Measurements from ENCODE around the gene NHEJ1. TPM values are rescaled to one million over a fixed set of nuclear protein-coding genes. Genes with fewer than 3 reads are reported as not detected.

NHEJ1 gene
- total RNA-seq, 2 experiments from 2014 or later, result 7.2 to 8.5 TPM

- Mint-ChIP-seq H3K4me3 (peak overlapping the region; percentile 91), H3K9me3 (no peaks in the 10 kb centered on the region), H3K4me1 (ENCODE audit: low read depth) (peaks cover 71% of the 10 kb centered on the region), H3K27me3 (no peaks in the 10 kb centered on the region), H3K36me3 (ENCODE audit: low read depth) (peaks cover 79% of the 10 kb centered on the region), H3K27ac (peak overlapping the region; percentile 91)
- CTCF ChIA-PET, result interaction anchor here (0.9 to 2.0 kb wide), 3 partner anchors 27 to 115 kb away, joined by 3 to 6 read pairs (median 3); partner anchors contain the start of gene ZFAND2B
- TF ChIP-seq, protein P1, sequence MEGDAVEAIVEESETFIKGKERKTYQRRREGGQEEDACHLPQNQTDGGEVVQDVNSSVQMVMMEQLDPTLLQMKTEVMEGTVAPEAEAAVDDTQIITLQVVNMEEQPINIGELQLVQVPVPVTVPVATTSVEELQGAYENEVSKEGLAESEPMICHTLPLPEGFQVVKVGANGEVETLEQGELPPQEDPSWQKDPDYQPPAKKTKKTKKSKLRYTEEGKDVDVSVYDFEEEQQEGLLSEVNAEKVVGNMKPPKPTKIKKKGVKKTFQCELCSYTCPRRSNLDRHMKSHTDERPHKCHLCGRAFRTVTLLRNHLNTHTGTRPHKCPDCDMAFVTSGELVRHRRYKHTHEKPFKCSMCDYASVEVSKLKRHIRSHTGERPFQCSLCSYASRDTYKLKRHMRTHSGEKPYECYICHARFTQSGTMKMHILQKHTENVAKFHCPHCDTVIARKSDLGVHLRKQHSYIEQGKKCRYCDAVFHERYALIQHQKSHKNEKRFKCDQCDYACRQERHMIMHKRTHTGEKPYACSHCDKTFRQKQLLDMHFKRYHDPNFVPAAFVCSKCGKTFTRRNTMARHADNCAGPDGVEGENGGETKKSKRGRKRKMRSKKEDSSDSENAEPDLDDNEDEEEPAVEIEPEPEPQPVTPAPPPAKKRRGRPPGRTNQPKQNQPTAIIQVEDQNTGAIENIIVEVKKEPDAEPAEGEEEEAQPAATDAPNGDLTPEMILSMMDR (IDR thresholded peaks at IDR 0.05), result no peak
- peaks cover 53% of the 10 kb centered on the region for H3K36me3 ChIP-seq (ENCODE audit: insufficient read depth, low read length)
- peak overlapping the region in 1 of 2 donors; percentile 1 for H3K27ac ChIP-seq (ENCODE audit: low read depth in 1 of 2, low read length in 2 of 2)
- no peaks in the 10 kb centered on the region for H3K27me3 ChIP-seq (ENCODE audit: control insufficient read depth in 1 of 2, insufficient read depth in 2 of 2, low read length in 2 of 2)
- DNase-seq (no peak), ATAC-seq (ENCODE audit: poor library complexity) (no peak)
- no peak overlapping the region for H3K4me3 ChIP-seq (ENCODE audit: low read length)
- H3K9me3 ChIP-seq (ENCODE audit: control insufficient read depth in 1 of 2, insufficient read depth in 1 of 2, low read length in 2 of 2), result no peaks in the 10 kb centered on the region
- peaks cover 76% of the 10 kb centered on the region for H3K4me1 ChIP-seq (ENCODE audit: insufficient read depth, low read length)
- POLR2A ChIA-PET, result interaction anchor here (1.1 to 4.4 kb wide), 3 partner anchors 20 to 50 kb away, joined by 3 to 41 read pairs (median 3); partner anchors contain the start of genes ANKZF1 and ZFAND2B
- intact Hi-C loops (cut with DNase I, micrococcal nuclease), result loop anchor here (2.0 to 10.0 kb wide), 8 partner anchors 67 to 783 kb away; partner anchors contain the start of genes CTDSP1 (in 1 of the 2), DNAJB2 (in 1 of the 2), GLB1L (in 1 of the 2) and STK11IP (in 1 of the 2)
Observed at GRCh38 chr2:219179601-219180465, 19.2 kb upstream of the NHEJ1 start.

DNA sequence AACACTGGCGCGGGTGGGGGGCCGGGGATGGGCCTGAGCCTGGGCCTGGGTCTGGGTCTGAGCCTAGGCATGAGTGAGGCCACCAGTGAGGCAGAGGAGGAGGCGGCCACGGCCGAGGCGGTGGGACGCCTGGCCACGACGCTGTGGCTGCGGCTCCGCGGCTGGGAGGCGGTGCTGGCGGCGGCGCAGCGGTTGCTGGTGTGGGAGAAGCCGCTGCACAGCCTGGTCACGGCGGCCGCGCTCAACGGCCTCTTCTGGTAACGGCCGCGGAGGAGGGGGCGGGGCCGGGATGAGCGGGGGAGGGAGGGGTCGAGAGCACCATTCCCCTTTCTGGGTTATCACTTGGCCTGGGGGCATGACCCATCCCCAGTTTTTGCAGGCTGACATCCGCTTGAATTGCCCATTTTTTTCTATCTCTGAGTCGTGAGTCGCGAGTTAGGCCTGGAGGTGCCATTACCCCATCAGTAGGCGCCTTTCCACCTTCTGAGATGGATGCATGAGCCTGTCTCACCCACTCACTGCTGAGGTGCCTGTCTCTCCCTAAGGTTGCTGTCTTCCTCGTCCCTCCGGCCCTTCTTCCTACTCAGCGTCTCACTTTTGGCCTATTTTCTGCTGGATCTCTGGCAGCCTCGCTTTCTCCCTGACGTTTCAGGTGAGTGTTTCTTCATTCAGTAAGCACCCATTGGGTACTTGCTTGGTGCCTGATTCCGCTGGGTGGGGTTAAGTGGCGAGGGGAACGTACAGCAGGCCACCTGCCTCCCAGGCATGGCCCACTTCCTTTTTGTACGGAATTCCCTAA is 18.0 kb upstream of the NHEJ1 start:
- POLR2A ChIA-PET, result interaction anchor here (1.3 to 5.5 kb wide), 7 partner anchors 22 to 100 kb away, joined by 3 to 139 read pairs (median 39); partner anchors contain the start of genes ANKZF1, ATG9A, DNAJB2 and TUBA4A
- H3K36me3 ChIP-seq (ENCODE audit: insufficient read depth, low read length), result peaks cover 57% of the 10 kb centered on the region
- DNase-seq (peak in 12 of 14 experiments; percentile 7 to 67 (median 37)), ATAC-seq (ENCODE audit: poor library complexity) (peak; percentile 6)
- peak overlapping the region; percentile 37 to 97 for H3K27ac ChIP-seq (ENCODE audit: low read depth in 1 of 2, low read length in 2 of 2)
- TF ChIP-seq, protein P1 (IDR thresholded peaks at IDR 0.05), result no peak
- H3K27me3 Mint-ChIP-seq, result no peaks in the 10 kb centered on the region
- H3K27me3 ChIP-seq (ENCODE audit: control insufficient read depth in 1 of 2, insufficient read depth in 2 of 2, low read length in 2 of 2), result no peaks in the 10 kb centered on the region
- intact Hi-C loops (cut with DNase I, micrococcal nuclease), result loop anchor here (1.0 to 10.0 kb wide), 10 partner anchors 18 to 781 kb away; partner anchors contain the start of genes CTDSP1 (in 1 of the 2), DNAJB2 (in 1 of the 2), GLB1L (in 1 of the 2) and NHEJ1 (in 1 of the 2)
- H3K4me1 ChIP-seq (ENCODE audit: insufficient read depth, low read length), result peaks cover 89% of the 10 kb centered on the region
- H3K9me3 ChIP-seq (ENCODE audit: control insufficient read depth in 1 of 2, insufficient read depth in 1 of 2, low read length in 2 of 2), result no peaks in the 10 kb centered on the region
- CTCF ChIA-PET, result interaction anchor here (2.0 kb wide), 1 partner anchor 28 kb away, joined by 6 read pairs; the partner anchor contains the start of gene ZFAND2B
- no peaks in the 10 kb centered on the region for H3K9me3 Mint-ChIP-seq
- peaks cover 80% of the 10 kb centered on the region for H3K4me1 Mint-ChIP-seq (ENCODE audit: low read depth)
- H3K4me3 Mint-ChIP-seq, result peak overlapping the region; percentile 91
- H3K4me3 ChIP-seq (ENCODE audit: low read length), result peak overlapping the region; percentile 90
- peaks cover 81% of the 10 kb centered on the region for H3K36me3 Mint-ChIP-seq (ENCODE audit: low read depth)
- peak overlapping the region; percentile 91 for H3K27ac Mint-ChIP-seq
